Measurements from ENCODE around the gene DMGDH. TPM values are rescaled to one million over a fixed set of nuclear protein-coding genes. Genes with fewer than 3 reads are reported as not detected.

Gene DMGDH
- total RNA-seq, 6 experiments from 2014 or later: 55.7 to 128 (median 83.5) TPM

DNA sequence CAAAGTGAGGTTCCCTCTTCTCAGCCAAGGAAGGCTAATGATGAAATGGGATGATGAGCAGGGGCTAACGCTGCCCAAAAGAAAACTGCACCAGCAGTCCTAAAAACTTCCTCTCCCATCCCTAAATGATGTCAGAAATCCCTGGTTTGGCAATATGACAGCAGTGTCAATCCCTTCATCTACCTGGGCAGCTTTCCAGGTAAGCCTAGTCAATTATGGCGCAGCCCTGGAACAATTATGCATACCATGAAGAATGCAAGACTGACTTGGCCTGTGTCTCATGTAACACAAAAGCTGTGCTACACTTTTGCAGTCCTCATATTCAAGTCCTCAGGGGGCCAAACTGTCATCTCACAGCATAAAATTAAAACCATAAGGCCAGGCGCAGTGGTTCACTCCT, 7.0 kb downstream of the DMGDH start:
- H3K4me1 ChIP-seq: peaks cover 0 to 33% (median 16%) of the 10 kb centered on the region in 4 donors
- H3K36me3 ChIP-seq: no peaks in the 10 kb centered on the region
- H3K9me3 ChIP-seq: no peaks in the 10 kb centered on the region
- no peak for DNase-seq
- TF ChIP-seq, protein P1, sequence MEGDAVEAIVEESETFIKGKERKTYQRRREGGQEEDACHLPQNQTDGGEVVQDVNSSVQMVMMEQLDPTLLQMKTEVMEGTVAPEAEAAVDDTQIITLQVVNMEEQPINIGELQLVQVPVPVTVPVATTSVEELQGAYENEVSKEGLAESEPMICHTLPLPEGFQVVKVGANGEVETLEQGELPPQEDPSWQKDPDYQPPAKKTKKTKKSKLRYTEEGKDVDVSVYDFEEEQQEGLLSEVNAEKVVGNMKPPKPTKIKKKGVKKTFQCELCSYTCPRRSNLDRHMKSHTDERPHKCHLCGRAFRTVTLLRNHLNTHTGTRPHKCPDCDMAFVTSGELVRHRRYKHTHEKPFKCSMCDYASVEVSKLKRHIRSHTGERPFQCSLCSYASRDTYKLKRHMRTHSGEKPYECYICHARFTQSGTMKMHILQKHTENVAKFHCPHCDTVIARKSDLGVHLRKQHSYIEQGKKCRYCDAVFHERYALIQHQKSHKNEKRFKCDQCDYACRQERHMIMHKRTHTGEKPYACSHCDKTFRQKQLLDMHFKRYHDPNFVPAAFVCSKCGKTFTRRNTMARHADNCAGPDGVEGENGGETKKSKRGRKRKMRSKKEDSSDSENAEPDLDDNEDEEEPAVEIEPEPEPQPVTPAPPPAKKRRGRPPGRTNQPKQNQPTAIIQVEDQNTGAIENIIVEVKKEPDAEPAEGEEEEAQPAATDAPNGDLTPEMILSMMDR (IDR thresholded peaks at IDR 0.05): no peak
- TF ChIP-seq POLR2A (IDR thresholded peaks at IDR 0.05): no peak
- ATAC-seq: peak in 3 of 4 donors; percentile 18 to 45 (median 43)
- H3K27me3 ChIP-seq: no peaks in the 10 kb centered on the region
- no peak overlapping the region for H3K27ac ChIP-seq
- WGBS (ENCODE audit: insufficient coverage, low coverage, low lambda C conversion rate, missing lambda C conversion rate): 82% methylated on average over 3 of the region's 3 CpGs
- intact Hi-C loops (cut with DNase I): no loop called here
- no peak overlapping the region for H3K4me3 ChIP-seq

GRCh38 chr5:79059674-79060073, 9.8 kb downstream of the DMGDH start:
- Histone ChIP-seq H3K27ac (no peak overlapping the region), H3K36me3 (no peaks in the 10 kb centered on the region), H3K27me3 (no peaks in the 10 kb centered on the region), H3K9me3 (no peaks in the 10 kb centered on the region), H3K4me1 (peaks cover 0 to 60% (median 20%) of the 10 kb centered on the region in 4 donors), H3K4me3 (no peak overlapping the region)
- WGBS (ENCODE audit: insufficient coverage, low coverage, low lambda C conversion rate, missing lambda C conversion rate): 98% methylated on average over 4 of the region's 4 CpGs
- peak in 1 of 4 donors; percentile 10 for ATAC-seq
- TF ChIP-seq POLR2A (IDR thresholded peaks at IDR 0.05): no peak
- TF ChIP-seq, protein P1 (IDR thresholded peaks at IDR 0.05): no peak
- DNase-seq: no peak
- intact Hi-C loops (cut with DNase I): no loop called here

- Histone ChIP-seq H3K9me3 (no peaks in the 10 kb centered on the region), H3K27me3 (no peaks in the 10 kb centered on the region), H3K4me1 (peaks cover 0 to 40% (median 17%) of the 10 kb centered on the region in 4 donors), H3K4me3 (no peak overlapping the region), H3K36me3 (peaks cover 0 to 3% (median 0%) of the 10 kb centered on the region in 4 donors), H3K27ac (peak overlapping the region in 2 of 3 donors; percentile 10 to 70)
- DNase-seq (no peak), ATAC-seq (peak; percentile 54 to 78 (median 65))
- TF ChIP-seq, protein P1 (IDR thresholded peaks at IDR 0.05): no peak
- TF ChIP-seq POLR2A (IDR thresholded peaks at IDR 0.05): no peak
- intact Hi-C loops (cut with DNase I): no loop called here
Observed at GRCh38 chr5:79056847-79057246, 12.6 kb downstream of the DMGDH start.

DNA sequence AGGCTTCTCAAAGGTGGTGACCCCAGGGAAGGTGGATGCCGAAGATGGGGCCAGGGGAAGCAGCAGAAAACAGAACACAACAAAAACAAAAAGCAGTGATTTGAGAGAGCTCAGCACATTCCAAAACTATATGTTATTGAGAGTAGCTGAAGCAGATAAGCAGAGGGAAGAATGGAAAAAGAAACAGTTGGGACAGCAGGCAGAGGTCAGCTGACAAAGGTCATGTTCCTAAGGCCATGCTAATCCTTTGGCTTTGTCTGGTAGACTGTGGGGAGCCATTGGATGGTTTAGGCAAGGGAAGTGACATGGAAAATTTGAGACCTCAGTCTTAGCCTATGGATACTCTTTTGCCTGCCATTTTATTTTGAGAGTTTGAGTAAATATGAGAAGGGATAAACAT, 14.5 kb downstream of the DMGDH start:
- WGBS (ENCODE audit: insufficient coverage, low coverage, low lambda C conversion rate, missing lambda C conversion rate): 75% methylated on average over 1 of the region's 1 CpG
- peak overlapping the region in 2 of 3 donors; percentile 38 to 70 for H3K27ac ChIP-seq
- no peak for TF ChIP-seq POLR2A (IDR thresholded peaks at IDR 0.05)
- TF ChIP-seq, protein P1 (IDR thresholded peaks at IDR 0.05): no peak
- peak in 3 of 4 donors; percentile 14 to 53 (median 29) for ATAC-seq
- H3K36me3 ChIP-seq: peaks cover 0 to 3% (median 0%) of the 10 kb centered on the region in 4 donors
- no peak for DNase-seq
- peaks cover 0 to 51% (median 23%) of the 10 kb centered on the region in 4 donors for H3K4me1 ChIP-seq
- no peaks in the 10 kb centered on the region for H3K9me3 ChIP-seq
- no peak overlapping the region for H3K4me3 ChIP-seq
- intact Hi-C loops (cut with DNase I): no loop called here
- no peaks in the 10 kb centered on the region for H3K27me3 ChIP-seq

GRCh38 chr5:79053321-79053720, 16.2 kb downstream of the DMGDH start:
- no peak for TF ChIP-seq POLR2A (IDR thresholded peaks at IDR 0.05)
- TF ChIP-seq, protein P1 (IDR thresholded peaks at IDR 0.05): no peak
- Histone ChIP-seq H3K27me3 (no peaks in the 10 kb centered on the region), H3K36me3 (peaks cover 0 to 3% (median 0%) of the 10 kb centered on the region in 4 donors), H3K4me1 (peaks cover 0 to 51% (median 19%) of the 10 kb centered on the region in 4 donors), H3K4me3 (no peak overlapping the region), H3K9me3 (no peaks in the 10 kb centered on the region), H3K27ac (no peak overlapping the region)
- intact Hi-C loops (cut with DNase I): no loop called here
- DNase-seq (no peak), ATAC-seq (no peak)
- WGBS (ENCODE audit: insufficient coverage, low coverage, low lambda C conversion rate, missing lambda C conversion rate): 88% methylated on average over 4 of the region's 4 CpGs

Data from right lobe of liver (tissue), 6 donors.